GM06990 (cell line): Measurements from ENCODE around the gene OPCML.

Experiments
- DNase-seq: peaks from one replicate; pipeline ENCODE4 v3.0.0-alpha.2; 2011; ENCODE audit not compliant: insufficient read length; ENCODE audit errors: extremely low read depth
- H3K27me3 ChIP-seq: replicated peaks from 2 replicates; pipeline ENCODE4 v1.6.0; 2011; ENCODE audit warnings: low read length; ENCODE audit not compliant: control insufficient read depth, insufficient read depth
- H3K36me3 ChIP-seq: 2 replicates; pipeline ENCODE4 v1.5.1; 2011; ENCODE audit warnings: low read length; ENCODE audit not compliant: control insufficient read depth, insufficient read depth
- H3K4me3 ChIP-seq: replicated peaks from 2 replicates; pipeline ENCODE4 v1.5.1; 2011; ENCODE audit warnings: low read depth, mild to moderate bottlenecking, control low read depth, low read length
- TF ChIP-seq, protein P1 (sequence below): IDR thresholded peaks from 2 replicates; pipeline ENCODE4 v1.5.1; 2011; ENCODE audit warnings: low read length, control low read depth, mild to moderate bottlenecking, inconsistent platforms; ENCODE audit not compliant: insufficient read depth, poor library complexity, severe bottlenecking

OPCML gene

DNA sequence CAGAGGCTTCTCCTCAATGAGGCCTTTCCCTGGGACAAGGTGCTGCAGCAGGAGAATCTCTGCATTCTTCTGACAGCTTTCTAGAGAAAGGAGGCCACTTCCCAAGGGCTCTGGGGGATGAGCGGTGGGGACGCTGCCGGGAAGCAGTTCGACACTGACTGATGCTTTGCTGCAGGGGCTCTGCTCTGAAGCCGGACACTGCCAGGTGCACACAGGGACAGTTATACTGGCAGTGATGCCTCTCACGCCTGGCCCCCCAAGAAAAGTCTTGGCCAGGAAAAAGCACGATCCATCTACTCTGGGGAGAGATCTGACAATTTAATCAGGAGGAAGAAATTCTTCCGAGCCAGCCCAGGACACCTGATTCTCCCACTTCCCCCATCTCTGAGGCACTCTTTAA, 456.9 kb downstream of the OPCML start:
- TF ChIP-seq, protein P1, sequence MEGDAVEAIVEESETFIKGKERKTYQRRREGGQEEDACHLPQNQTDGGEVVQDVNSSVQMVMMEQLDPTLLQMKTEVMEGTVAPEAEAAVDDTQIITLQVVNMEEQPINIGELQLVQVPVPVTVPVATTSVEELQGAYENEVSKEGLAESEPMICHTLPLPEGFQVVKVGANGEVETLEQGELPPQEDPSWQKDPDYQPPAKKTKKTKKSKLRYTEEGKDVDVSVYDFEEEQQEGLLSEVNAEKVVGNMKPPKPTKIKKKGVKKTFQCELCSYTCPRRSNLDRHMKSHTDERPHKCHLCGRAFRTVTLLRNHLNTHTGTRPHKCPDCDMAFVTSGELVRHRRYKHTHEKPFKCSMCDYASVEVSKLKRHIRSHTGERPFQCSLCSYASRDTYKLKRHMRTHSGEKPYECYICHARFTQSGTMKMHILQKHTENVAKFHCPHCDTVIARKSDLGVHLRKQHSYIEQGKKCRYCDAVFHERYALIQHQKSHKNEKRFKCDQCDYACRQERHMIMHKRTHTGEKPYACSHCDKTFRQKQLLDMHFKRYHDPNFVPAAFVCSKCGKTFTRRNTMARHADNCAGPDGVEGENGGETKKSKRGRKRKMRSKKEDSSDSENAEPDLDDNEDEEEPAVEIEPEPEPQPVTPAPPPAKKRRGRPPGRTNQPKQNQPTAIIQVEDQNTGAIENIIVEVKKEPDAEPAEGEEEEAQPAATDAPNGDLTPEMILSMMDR, result no peak
- Histone ChIP-seq H3K4me3 (no peak overlapping the region), H3K27me3 (no peaks in the 10 kb centered on the region; the same call in 1 of the 2 replicates), H3K36me3 (no peaks in the 10 kb centered on the region)
- no peak for DNase-seq

DNA sequence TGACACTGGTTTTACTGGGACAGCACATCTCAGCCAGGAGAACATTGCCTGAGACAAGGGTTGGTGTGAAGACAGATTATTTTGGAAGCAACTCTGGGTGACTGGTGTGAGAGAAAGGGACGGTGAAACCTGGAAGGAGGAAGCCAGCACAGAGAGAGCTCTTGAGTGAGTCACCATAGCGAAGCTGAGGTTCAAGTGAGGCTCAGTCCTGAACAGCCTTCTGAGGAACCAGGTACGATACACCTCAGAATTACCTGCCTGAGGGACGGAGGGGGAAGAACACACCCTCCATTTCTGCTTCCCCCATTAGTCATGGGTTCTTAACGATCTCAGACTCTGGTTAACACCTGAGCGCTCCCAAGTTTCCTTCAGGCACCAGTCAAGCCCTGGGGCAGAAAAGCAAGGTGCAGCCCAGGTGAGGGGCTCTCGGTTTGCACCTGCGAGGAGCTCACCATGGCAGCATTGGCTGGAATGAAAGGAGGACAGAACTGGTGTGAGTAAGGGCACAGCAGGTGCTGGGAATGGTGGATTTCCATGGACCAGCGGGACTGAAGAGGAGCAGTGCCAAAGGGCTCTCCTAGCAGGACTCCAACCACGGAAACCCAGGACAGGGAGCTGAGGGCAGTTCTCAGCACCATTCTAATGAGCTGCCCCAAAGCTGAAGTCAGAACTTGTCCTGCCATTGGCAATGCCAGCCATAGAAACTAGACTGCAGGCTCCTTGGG, 459.3 kb downstream of the OPCML start:
- H3K27me3 ChIP-seq, result no peaks in the 10 kb centered on the region; the same call in none of the 2 replicates
- TF ChIP-seq, protein P1, result no peak
- DNase-seq, result no peak
- no peaks in the 10 kb centered on the region for H3K36me3 ChIP-seq
- H3K4me3 ChIP-seq, result no peak overlapping the region

DNA sequence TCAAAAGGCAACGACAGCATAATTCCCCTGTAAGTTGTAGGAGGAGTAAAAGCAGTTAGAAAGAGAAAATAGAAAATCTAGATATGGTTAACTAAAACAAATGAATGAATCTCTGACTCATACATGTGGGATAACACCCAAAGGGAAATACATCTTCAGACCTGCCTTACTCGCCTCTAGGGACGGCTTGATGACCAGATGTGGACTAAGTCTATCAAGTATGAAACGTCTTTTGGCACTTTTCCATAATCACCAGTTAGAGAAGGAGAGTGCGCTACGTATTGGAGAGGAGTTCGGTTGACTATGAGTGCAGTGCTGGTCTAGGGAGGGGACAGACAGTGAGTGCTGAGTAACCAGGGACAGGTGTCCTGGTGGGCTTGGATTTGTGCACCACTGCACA, 459.9 kb downstream of the OPCML start:
- Histone ChIP-seq H3K36me3 (no peaks in the 10 kb centered on the region), H3K4me3 (no peak overlapping the region)
- TF ChIP-seq, protein P1, result no peak

GRCh38 chr11:133070791-133071190, 461.5 kb downstream of the OPCML start:
- no peak overlapping the region for H3K4me3 ChIP-seq
- no peak for DNase-seq
- H3K36me3 ChIP-seq, result no peaks in the 10 kb centered on the region
- H3K27me3 ChIP-seq, result peaks cover 1% of the 10 kb centered on the region
- TF ChIP-seq, protein P1, result no peak

More for the DNA sequence above, 459.9 kb downstream of the OPCML start:
- no peak for DNase-seq
- peaks cover 1% of the 10 kb centered on the region for H3K27me3 ChIP-seq

DNA sequence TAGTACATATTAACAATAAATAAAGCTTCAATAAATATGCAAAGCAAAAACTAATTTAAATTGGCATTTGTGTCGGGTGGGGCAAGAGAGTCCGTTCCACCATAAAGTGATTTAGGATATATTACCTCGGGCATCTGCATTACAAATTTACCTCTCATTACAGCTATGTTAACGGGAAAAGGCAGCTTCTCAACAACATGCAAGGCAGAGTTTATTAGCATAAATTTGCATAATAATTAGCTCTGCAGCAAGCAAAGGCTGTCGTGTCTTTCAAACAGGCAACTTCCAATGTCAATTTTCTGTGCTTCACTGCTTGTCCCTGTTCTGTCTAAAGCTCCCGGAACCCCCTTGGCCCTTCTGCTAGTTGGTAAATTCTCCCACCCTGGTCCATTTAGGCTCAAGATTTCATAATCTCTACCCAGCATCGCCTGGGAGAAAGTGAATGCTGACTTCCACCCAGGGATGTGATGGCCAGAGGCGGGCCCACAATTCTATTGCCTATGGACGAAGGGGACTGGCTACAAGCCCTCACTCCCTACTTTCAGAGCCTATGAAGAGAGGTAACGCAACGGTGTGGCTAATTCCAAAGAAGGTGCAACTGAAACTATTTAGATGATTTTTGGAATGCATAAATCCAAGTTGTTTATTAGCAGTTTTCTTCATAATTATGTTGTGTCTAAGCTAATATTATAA, 462.1 kb downstream of the OPCML start:
- TF ChIP-seq, protein P1, result no peak
- Histone ChIP-seq H3K27me3 (peaks cover 1% of the 10 kb centered on the region), H3K4me3 (no peak overlapping the region), H3K36me3 (no peaks in the 10 kb centered on the region)
- DNase-seq, result no peak
